Epithelial cell of esophagus (primary cell): Measurements from ENCODE around the gene TMEM19.
"Not testable (repeated sequence)": the region's sequence is repeated elsewhere in the genome, so short reads cannot be mapped to it uniquely, and the experiment has no call there.

ENCODE experiments used
- DNase-seq: peaks from one replicate; pipeline ENCODE4 v3.0.0; 2010; ENCODE audit warnings: low read depth
- H3K4me3 ChIP-seq: 2 replicates; pipeline ENCODE4 v1.5.1; 2011; ENCODE audit warnings: mild to moderate bottlenecking, low read length, control low read depth
- TF ChIP-seq, protein P1 (sequence below): IDR thresholded peaks from 2 replicates; pipeline ENCODE4 v1.5.1; 2011; ENCODE audit warnings: low read depth, mild to moderate bottlenecking, low read length, control low read depth, inconsistent platforms; ENCODE audit not compliant: insufficient read depth; ENCODE audit errors: missing control alignments

Gene TMEM19

DNA sequence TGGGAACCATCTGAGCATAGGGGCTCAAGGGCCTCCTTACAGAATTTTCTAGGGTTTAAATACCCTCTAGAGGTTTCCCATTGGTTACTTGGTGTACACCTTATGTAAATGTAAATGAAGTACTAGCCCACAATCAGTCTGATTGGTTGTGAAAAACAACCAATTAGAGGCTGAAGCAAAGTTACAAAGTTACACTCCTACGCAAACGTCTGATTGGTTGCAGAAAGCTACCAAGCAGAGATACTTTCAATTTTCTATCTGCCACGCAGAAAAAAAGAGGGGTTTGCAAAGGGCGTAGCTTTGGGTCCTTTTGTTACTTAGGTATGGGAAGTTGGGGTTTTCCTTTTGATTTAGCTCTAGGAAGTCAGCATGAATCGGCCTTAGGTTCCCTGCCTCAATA lies 1.8 kb upstream of the TMEM19 start:
- TF ChIP-seq, protein P1, sequence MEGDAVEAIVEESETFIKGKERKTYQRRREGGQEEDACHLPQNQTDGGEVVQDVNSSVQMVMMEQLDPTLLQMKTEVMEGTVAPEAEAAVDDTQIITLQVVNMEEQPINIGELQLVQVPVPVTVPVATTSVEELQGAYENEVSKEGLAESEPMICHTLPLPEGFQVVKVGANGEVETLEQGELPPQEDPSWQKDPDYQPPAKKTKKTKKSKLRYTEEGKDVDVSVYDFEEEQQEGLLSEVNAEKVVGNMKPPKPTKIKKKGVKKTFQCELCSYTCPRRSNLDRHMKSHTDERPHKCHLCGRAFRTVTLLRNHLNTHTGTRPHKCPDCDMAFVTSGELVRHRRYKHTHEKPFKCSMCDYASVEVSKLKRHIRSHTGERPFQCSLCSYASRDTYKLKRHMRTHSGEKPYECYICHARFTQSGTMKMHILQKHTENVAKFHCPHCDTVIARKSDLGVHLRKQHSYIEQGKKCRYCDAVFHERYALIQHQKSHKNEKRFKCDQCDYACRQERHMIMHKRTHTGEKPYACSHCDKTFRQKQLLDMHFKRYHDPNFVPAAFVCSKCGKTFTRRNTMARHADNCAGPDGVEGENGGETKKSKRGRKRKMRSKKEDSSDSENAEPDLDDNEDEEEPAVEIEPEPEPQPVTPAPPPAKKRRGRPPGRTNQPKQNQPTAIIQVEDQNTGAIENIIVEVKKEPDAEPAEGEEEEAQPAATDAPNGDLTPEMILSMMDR = no peak
- H3K4me3 ChIP-seq = no peak overlapping the region
- no peak for DNase-seq

DNA sequence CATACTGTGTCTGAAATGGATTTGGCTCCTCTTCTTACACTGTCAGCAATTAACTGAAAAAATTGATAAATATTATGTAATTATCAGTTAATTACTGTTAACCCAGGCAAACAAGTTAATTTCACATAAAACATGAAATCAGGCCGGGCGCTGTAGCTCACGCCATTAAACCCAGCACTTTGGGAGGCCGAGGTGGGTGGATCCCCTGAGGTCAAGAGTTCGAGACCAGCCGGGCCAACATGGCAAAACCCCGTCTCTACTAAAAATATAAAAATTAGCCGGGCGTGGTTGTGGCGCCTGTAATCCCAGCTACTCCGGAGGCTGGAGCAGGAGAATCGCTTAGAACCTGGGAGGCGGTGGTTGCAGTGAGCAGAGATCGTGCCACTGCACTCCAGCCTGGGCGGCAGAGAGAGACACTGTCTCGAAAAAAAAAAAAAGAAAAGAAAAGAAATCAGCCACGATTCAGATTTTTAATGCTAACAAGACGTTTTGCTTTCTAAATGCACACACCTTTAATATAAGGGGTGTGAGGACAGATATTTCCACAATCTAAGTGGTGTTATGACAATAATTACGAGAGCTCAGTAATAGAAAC lies 473 bp upstream of the TMEM19 start:
- DNase-seq = no peak
- peak overlapping the region; percentile 71 for H3K4me3 ChIP-seq
- TF ChIP-seq, protein P1 = no peak

DNA sequence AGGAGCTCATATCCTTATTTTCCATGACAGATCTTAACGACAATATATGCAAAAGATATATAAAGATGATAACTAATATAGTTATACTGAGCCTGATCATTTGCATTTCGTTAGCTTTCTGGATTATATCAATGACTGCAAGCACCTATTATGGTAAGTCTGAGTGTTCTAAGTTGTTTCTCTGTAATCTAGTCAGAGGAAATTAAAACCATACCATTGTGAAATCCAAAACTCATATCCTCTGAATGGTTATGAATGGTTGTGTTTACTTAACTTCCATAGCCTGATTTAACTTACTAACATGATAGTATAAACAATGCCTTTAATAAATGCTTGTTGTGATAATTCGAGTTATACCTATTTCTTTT lies 760 bp downstream of the TMEM19 start:
- peak; percentile 46 for DNase-seq
- peak overlapping the region; percentile 71 for H3K4me3 ChIP-seq
- TF ChIP-seq, protein P1 = no peak

DNA sequence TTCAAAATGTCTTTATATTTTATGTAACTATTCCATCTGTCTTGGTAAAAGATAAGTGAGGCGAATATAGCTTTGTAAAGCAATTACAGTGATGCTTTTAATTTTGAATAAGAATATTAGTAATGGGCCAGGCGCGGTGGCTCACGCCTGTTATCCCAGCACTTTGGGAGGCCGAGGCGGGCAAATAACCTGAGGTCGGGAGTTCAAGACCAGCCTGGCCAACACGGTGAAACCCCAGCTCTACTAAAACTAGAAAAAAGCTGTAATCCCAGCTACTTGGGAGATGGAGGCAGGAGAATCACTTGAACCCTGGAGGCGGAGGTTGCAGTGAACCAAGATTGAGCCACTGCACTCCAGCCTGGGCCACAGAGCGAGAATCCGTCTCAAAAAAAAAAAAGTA lies 1.3 kb downstream of the TMEM19 start:
- not testable (repeated sequence) for DNase-seq
- peak overlapping the region; percentile 71 for H3K4me3 ChIP-seq

DNA sequence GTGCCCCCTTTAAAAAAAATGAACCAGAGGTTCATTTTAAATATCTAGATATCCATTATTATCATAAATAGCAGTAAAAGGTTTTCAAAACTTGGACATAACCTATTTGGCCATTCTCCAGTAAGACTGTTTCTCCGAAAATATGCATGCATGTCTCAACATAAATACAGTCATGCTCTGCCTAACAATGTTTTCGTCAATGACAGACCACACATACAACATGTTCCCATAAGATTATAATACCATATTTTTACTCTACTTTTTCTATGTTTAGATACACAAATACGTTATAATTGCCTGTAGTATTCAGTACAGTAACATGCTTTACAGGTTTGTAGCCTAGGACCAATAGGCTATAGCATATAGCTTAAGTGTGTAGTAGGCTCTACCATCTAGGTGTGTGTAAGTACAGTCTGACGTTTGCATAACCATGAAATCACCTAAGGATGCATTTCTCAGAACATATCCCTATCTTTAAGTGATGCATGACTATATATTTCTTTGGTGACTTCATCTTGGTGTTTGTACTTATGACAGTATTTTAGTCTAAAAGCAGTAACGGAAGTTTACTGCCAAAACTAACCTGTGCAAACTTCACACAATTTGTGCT lies 3.2 kb downstream of the TMEM19 start:
- H3K4me3 ChIP-seq = no peak overlapping the region
- DNase-seq = peak; percentile 63
- TF ChIP-seq, protein P1 = no peak

DNA sequence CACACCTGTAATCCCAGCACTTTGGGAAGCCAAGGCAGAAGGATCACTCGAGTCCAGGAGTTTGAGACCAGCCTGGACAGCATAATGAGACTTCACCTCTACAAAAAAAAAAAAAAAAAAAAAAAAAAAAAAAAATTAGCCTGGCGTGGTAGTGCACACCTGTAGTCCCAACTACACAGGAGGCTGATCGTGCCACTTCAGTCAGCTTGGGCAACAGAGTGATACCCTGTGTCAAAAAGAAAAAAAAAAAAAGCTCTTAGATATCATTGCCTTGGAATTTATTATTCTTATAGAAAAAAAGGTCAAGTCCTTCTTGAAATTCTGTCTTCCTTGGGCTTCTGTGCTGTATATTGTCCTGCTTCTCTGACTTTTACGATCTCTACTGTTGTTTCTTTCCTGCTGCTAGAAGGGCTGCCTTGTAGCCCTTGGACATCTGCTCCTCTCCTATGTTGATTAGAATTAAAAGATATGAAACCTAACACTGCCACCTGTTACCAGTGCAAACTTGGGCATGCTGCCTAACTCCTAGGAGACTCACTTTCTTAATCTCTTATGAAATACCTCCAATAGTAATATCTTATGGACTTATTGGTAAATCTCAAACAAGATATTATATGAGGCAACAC lies 5.7 kb downstream of the TMEM19 start:
- DNase-seq = no peak
- TF ChIP-seq, protein P1 = no peak
- H3K4me3 ChIP-seq = no peak overlapping the region

DNA sequence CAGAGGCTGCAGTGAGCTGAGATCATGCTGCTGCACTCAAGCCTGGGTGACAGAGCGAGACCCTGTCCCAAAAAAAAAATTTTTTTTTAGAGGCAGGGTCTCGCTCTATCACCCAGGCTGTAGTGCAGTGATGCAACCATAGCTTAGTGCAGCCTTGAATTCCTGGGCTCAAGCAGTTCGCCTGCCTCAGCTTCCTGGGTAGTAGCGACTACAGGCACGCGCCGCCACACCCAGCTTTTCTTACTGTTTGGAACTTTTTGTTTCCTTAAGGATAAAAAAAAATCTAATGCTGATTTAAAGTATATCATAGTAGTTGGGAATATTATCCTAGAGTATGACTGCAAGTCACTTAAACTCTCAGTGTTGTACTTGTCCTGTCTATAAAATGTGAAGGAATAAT lies 7.2 kb downstream of the TMEM19 start:
- DNase-seq = no peak
- H3K4me3 ChIP-seq = no peak overlapping the region
- TF ChIP-seq, protein P1 = no peak

DNA sequence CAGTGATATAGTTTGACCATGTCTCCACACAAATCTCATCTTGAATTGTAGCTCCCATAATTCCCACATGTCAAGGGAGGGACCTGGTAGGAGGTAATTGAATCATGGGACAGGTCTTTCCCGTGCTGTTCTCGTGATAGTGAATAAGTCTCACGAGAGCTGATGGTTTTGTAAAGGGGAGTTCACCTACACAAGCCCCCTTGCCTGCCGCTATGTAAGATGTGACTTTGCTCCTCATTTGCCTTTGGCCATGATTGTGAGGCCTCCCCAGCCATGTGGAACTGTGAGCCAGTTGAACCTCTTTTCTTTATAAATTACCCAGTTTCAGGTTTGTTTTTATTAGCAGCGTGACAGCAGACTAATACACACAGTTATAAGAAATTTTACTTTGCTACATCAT lies 7.8 kb downstream of the TMEM19 start:
- not testable (repeated sequence) for DNase-seq, H3K4me3 ChIP-seq
